Measurements from ENCODE around the gene ZNF322.
A peak's percentile ranks its signal among the peaks of the same experiment; 100 is the strongest.
"Not testable (repeated sequence)": the region's sequence is repeated elsewhere in the genome, so short reads cannot be mapped to it uniquely, and the experiment has no call there.

Gene ZNF322

DNA sequence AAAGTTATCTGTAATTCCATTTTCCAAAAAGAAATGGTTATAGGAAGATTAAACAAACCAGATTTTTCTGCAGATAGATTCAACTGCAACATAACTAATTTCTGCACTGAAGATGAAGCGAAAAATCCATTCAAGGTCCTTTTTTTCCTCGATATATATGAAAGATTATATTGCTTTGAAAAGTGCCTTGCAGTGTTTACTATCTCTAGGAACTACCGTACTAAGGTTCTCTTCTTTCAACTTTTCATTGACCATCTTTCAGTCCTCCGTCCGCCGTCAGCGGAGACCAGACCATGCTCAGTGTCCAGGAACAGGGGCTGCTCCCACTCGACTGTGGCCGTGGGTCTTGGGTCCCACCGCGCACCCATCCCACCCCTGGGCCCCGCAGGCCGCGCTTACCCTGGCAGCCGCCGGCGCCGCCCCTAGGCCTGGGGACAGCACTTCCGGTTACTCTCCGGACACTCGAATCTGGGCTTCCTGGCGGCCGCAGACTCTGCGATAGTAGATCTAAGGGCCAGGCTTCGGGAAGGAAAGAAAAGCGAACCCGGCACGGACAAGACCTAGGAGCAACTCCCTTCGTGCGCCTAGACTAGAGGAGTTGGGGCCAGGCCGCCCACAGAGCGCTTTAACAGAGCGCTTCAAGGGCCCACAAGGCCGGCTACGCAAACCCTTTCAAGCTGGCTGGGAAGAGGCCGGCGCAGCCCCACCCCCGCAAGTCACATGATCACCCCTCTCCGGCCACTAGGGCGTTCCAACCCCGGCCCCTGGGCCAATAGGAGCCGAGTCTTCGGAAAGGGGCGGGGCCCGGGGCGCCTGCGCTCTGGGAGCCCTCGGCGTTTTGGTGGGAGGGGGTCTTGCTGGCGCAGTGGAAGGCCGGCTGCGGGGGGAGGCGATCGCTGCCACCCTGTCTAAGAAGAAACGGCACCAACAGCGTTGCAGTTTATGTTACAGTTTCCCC lies at the start of gene ZNF322:
TSS of gene ZNF322 (minus strand) at position 705 of the 958 bp plus-strand sequence. CDS start 21,193 bp downstream, outside the sequence.
- Histone ChIP-seq H3K9ac (ENCODE audit: low read length) (peak within 1 kb of the TSS; percentile 85), H2AFZ (ENCODE audit: low read depth, low read length) (peak within 1 kb of the TSS; percentile 99), H3K4me1 (ENCODE audit: low read length) (peaks cover 4% of the 10 kb centered on the region; the same call in 1 of the 2 replicates), H3K27me3 (ENCODE audit: low read depth, low read length) (no peaks in the 10 kb centered on the region), H3K79me2 (ENCODE audit: low read length) (peaks cover 12% of the 10 kb centered on the region), H3K4me2 (ENCODE audit: low read length) (peak within 1 kb of the TSS; percentile 97), H3K9me3 (ENCODE audit: insufficient read depth, low read length) (no peaks in the 10 kb centered on the region), H3K27ac (ENCODE audit: low read length) (peak within 1 kb of the TSS; percentile 19; the same call in 1 of the 2 replicates), H3K36me3 (replicated peaks; ENCODE audit: low read depth, low read length) (peaks cover 3% of the 10 kb centered on the region), H3K4me3 (ENCODE audit: low read length) (peak within 1 kb of the TSS; percentile 99), H4K20me1 (ENCODE audit: insufficient read depth, low read length) (no peaks in the 10 kb centered on the region)
- TF ChIP-seq CTCF (IDR thresholded peaks at IDR 0.05; ENCODE audit: low read depth, low read length) (no peak), EZH2phosphoT487 (IDR thresholded peaks at IDR 0.05; ENCODE audit: low read depth) (no peak)

DNA sequence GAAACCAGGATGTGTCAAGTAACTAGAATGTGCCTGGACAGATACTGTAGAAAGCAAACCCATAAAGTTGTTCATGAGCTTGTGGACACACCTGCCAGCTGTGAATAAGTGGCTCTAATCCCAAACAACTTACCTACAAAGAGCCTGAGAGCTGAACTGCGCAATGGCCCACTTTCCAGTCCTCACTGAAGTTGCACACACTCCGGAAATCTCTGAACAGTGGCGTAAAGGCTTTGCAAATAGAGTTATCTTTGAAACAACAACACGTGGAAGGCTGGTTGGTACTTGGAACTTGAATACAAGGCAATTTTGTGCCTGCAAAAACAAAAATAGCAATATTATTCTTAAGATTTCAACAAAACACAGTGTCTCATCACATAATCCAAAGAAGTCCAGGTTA lies 46.2 kb upstream of the ZNF322 start:
- not testable (repeated sequence) for H3K9ac ChIP-seq (ENCODE audit: low read length); H3K4me3 ChIP-seq (ENCODE audit: low read length); H2AFZ ChIP-seq (ENCODE audit: low read depth, low read length); H3K9me3 ChIP-seq (ENCODE audit: insufficient read depth, low read length); H3K4me1 ChIP-seq (ENCODE audit: low read length); H4K20me1 ChIP-seq (ENCODE audit: insufficient read depth, low read length); H3K79me2 ChIP-seq (ENCODE audit: low read length); H3K27ac ChIP-seq (ENCODE audit: low read length); H3K4me2 ChIP-seq (ENCODE audit: low read length); H3K36me3 ChIP-seq (replicated peaks; ENCODE audit: low read depth, low read length); H3K27me3 ChIP-seq (ENCODE audit: low read depth, low read length)

DNA sequence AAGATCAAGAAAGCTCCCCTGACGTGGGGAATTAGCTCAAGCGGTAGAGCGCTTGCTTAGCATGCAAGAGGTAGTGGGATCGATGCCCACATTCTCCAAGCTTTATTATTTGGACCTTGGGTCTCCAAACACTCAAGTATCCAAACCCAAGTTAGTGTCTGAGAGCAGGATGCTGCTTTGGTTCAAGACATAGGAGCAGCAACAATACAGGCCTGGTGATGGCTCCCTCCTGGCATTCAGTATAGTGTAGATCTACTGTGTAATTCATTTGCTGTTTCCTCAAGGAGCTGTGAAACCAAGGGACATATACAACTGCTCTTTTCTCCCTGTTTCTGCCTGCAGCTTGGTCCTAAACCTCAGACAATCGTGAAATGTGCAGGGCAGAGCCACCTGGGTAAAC lies 45.8 kb upstream of the ZNF322 start:
- not testable (repeated sequence) for H3K27me3 ChIP-seq (ENCODE audit: low read depth, low read length); H4K20me1 ChIP-seq (ENCODE audit: insufficient read depth, low read length); H3K4me1 ChIP-seq (ENCODE audit: low read length); H2AFZ ChIP-seq (ENCODE audit: low read depth, low read length); H3K9ac ChIP-seq (ENCODE audit: low read length); H3K27ac ChIP-seq (ENCODE audit: low read length); H3K36me3 ChIP-seq (replicated peaks; ENCODE audit: low read depth, low read length); H3K79me2 ChIP-seq (ENCODE audit: low read length); H3K4me2 ChIP-seq (ENCODE audit: low read length); H3K9me3 ChIP-seq (ENCODE audit: insufficient read depth, low read length); H3K4me3 ChIP-seq (ENCODE audit: low read length)

- not testable (repeated sequence) for H3K9me3 ChIP-seq (ENCODE audit: insufficient read depth, low read length); H4K20me1 ChIP-seq (ENCODE audit: insufficient read depth, low read length); H2AFZ ChIP-seq (ENCODE audit: low read depth, low read length); H3K36me3 ChIP-seq (replicated peaks; ENCODE audit: low read depth, low read length); H3K4me1 ChIP-seq (ENCODE audit: low read length); H3K4me3 ChIP-seq (ENCODE audit: low read length); H3K4me2 ChIP-seq (ENCODE audit: low read length); H3K79me2 ChIP-seq (ENCODE audit: low read length); H3K27ac ChIP-seq (ENCODE audit: low read length); H3K9ac ChIP-seq (ENCODE audit: low read length); H3K27me3 ChIP-seq (ENCODE audit: low read depth, low read length)
These were observed 41.6 kb upstream of the ZNF322 start for GRCh38 chr6:26701023-26701747.

DNA sequence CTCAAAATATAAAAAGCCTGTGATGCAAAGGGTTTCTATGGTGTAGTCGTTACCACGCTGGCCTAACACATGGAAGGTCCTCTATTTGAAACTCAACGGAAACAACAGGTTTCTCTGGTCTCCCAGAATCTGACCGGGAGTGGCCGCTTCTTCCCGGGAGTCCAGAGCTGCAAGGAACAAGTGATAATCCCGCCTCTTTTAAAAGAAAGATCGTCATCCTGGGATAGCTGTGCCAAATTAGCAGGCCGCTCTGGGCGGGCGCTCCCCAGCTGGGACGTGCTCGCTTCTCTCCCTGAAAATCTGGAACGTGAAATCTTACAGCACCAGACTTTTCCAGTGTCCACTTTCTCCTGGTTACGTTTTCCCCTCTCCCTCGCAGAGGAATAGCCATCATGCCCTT lies 38.0 kb upstream of the ZNF322 start:
- H4K20me1 ChIP-seq (ENCODE audit: insufficient read depth, low read length); H3K9me3 ChIP-seq (ENCODE audit: insufficient read depth, low read length); H3K4me3 ChIP-seq (ENCODE audit: low read length); H3K27ac ChIP-seq (ENCODE audit: low read length); H3K79me2 ChIP-seq (ENCODE audit: low read length); H3K36me3 ChIP-seq (replicated peaks; ENCODE audit: low read depth, low read length); H3K4me2 ChIP-seq (ENCODE audit: low read length); H3K9ac ChIP-seq (ENCODE audit: low read length); H3K27me3 ChIP-seq (ENCODE audit: low read depth, low read length); H3K4me1 ChIP-seq (ENCODE audit: low read length); H2AFZ ChIP-seq (ENCODE audit: low read depth, low read length): not testable (repeated sequence)

DNA sequence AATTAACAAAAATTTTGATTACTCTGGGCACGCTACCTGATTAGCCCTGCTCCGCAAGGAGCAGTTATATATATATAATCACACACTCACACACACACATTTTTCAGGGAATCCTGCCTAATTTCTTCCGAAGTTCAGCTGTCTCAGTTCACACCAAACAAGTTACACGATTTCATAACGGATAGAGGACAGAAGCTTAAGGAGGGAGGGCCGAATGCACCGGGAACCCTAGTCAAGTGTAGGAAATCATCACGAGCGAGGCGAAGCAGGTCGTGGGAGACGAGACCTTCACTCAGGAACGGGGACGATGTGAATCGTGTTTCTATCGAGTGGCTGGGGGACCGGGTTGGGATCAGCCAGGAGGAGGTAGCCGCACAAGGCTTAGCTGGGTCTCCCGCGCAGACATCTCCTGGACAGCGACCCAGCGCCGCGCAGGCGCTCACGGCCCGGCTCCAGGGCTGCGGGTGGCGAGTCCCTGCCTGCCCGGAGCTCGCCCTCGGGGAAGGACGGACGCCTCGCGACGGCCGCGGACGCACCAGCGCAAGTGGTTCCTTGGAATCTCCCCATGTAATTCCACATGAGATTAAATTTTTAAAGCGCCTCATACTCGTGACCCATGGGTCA lies 29.9 kb upstream of the ZNF322 start:
- H3K4me1 ChIP-seq (ENCODE audit: low read length); H3K9ac ChIP-seq (ENCODE audit: low read length); H3K79me2 ChIP-seq (ENCODE audit: low read length); H4K20me1 ChIP-seq (ENCODE audit: insufficient read depth, low read length); H3K9me3 ChIP-seq (ENCODE audit: insufficient read depth, low read length); H3K27me3 ChIP-seq (ENCODE audit: low read depth, low read length); H3K36me3 ChIP-seq (replicated peaks; ENCODE audit: low read depth, low read length); H3K4me3 ChIP-seq (ENCODE audit: low read length); H3K4me2 ChIP-seq (ENCODE audit: low read length); H3K27ac ChIP-seq (ENCODE audit: low read length); H2AFZ ChIP-seq (ENCODE audit: low read depth, low read length): not testable (repeated sequence)

DNA sequence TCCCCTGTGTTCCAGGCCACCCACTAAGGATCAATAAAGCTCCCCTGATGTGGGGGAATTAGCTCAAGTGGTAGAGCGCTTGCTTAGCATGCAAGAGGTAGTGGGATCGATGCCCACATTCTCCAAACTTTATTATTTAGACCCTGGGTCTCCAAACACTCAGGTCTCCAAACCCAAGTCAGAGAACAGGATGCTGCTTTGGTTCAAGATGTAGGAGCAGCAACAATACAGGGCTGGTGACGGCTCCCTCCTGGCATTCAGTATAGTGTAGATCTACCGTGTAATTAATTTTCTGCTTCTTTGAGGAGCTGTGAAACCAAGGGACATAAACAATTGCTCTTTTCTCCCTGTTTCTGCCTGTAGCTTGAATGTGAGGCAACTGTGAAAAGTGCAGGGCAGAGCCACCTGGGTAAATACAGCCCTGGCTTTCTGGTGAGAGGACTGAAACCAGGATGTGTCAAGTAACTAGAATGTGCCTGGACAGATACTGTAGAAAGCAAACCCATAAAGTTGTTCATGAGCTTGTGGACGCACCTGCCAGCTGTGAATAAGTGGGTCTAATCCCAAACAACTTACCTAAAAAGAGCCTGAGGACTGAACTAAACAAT lies 23.0 kb upstream of the ZNF322 start:
- H3K9me3 ChIP-seq (ENCODE audit: insufficient read depth, low read length) = not testable (repeated sequence)

GRCh38 chr6:26673287-26673686 lies 13.7 kb upstream of the ZNF322 start:
- not testable (repeated sequence) for H3K4me1 ChIP-seq (ENCODE audit: low read length); H3K27ac ChIP-seq (ENCODE audit: low read length); H3K9me3 ChIP-seq (ENCODE audit: insufficient read depth, low read length); H3K9ac ChIP-seq (ENCODE audit: low read length); H3K79me2 ChIP-seq (ENCODE audit: low read length); H3K4me2 ChIP-seq (ENCODE audit: low read length); H3K27me3 ChIP-seq (ENCODE audit: low read depth, low read length); H3K36me3 ChIP-seq (replicated peaks; ENCODE audit: low read depth, low read length); H4K20me1 ChIP-seq (ENCODE audit: insufficient read depth, low read length); H2AFZ ChIP-seq (ENCODE audit: low read depth, low read length); H3K4me3 ChIP-seq (ENCODE audit: low read length)

More for the DNA sequence above, 23.0 kb upstream of the ZNF322 start:
- H2AFZ ChIP-seq (ENCODE audit: low read depth, low read length); H3K4me2 ChIP-seq (ENCODE audit: low read length); H3K4me1 ChIP-seq (ENCODE audit: low read length); H3K27me3 ChIP-seq (ENCODE audit: low read depth, low read length); H3K36me3 ChIP-seq (replicated peaks; ENCODE audit: low read depth, low read length); H3K27ac ChIP-seq (ENCODE audit: low read length); H3K4me3 ChIP-seq (ENCODE audit: low read length); H3K9ac ChIP-seq (ENCODE audit: low read length); H4K20me1 ChIP-seq (ENCODE audit: insufficient read depth, low read length); H3K79me2 ChIP-seq (ENCODE audit: low read length): not testable (repeated sequence)
